Liver (tissue), 9 donors: ENCODE results near the gene CFAP97D1. TPM values are rescaled to one million over a fixed set of nuclear protein-coding genes. Genes with fewer than 3 reads are reported as not detected.

Experiments
- DNase-seq: peaks from one replicate; pipeline ENCODE4 v3.0.0-alpha.2; 2017; ENCODE audit warnings: low spot score
- H3K27ac ChIP-seq, 2 donors: one replicate each; pipeline ENCODE4 v1.7.0; 2013; ENCODE audit warnings: inconsistent platforms in 2 of 2, low read length in 2 of 2, control low read depth in 1 of 2, low read depth in 1 of 2, mild to moderate bottlenecking in 1 of 2
- H3K27me3 ChIP-seq, 4 donors: one replicate each; pipeline versions ENCODE4 v1.6.1 to v1.7.0; 2013; ENCODE audit warnings: low read length in 3 of 4, inconsistent platforms in 1 of 4, mild to moderate bottlenecking in 1 of 4, moderate library complexity in 1 of 4; ENCODE audit not compliant: control insufficient read depth in 4 of 4, insufficient read depth in 4 of 4
- H3K36me3 ChIP-seq, 4 donors: one replicate each; pipeline versions ENCODE4 v1.6.1 to v1.7.0; 2013; ENCODE audit warnings: low read length in 3 of 4, mild to moderate bottlenecking in 3 of 4, low read depth in 1 of 4, moderate library complexity in 1 of 4; ENCODE audit not compliant: control insufficient read depth in 4 of 4, insufficient read depth in 3 of 4
- H3K4me1 ChIP-seq, 4 donors: one replicate each; pipeline versions ENCODE4 v1.6.1 to v1.7.0; 2013; ENCODE audit warnings: low read length in 3 of 4, mild to moderate bottlenecking in 3 of 4, moderate library complexity in 1 of 4; ENCODE audit not compliant: control insufficient read depth in 4 of 4, insufficient read depth in 4 of 4
- H3K4me3 ChIP-seq, 3 donors: one replicate each; pipeline versions ENCODE4 v1.6.1 to v1.7.0; 2013; ENCODE audit warnings: low read length in 3 of 3, control low read depth in 1 of 3, low read depth in 1 of 3, mild to moderate bottlenecking in 1 of 3
- H3K9ac ChIP-seq, 2 donors: one replicate each; pipeline ENCODE4 v1.7.0; 2013; ENCODE audit warnings: low read length in 2 of 2, mild to moderate bottlenecking in 2 of 2, moderate library complexity in 2 of 2, control low read depth in 1 of 2, low read depth in 1 of 2
- H3K9me3 ChIP-seq, 4 donors: one replicate each; pipeline versions ENCODE4 v1.6.1 to v1.7.0; 2013; ENCODE audit warnings: low read length in 3 of 4; ENCODE audit not compliant: control insufficient read depth in 4 of 4
- ATF3 ChIP-seq: IDR thresholded peaks from 2 replicates; pipeline ENCODE4 v1.6.1; 2016; ENCODE audit warnings: antibody characterized with exemption
- CTCF ChIP-seq: fragments of 150-350 bp; IDR thresholded peaks from 2 replicates; pipeline ENCODE4 v1.5.1; 2017; ENCODE audit warnings: improper control_type of control experiment, low read depth, low read length; ENCODE audit not compliant: missing input control
- EGR1 ChIP-seq, 2 donors: IDR thresholded peaks; 2 replicates each; pipeline ENCODE4 v1.6.1; 2016 to 2018; ENCODE audit warnings: antibody characterized with exemption in 2 of 2, low read depth in 2 of 2
- FOXA1 ChIP-seq: IDR thresholded peaks from 2 replicates; pipeline ENCODE4 v1.6.1; 2016; ENCODE audit warnings: antibody characterized with exemption
- FOXA2 ChIP-seq: IDR thresholded peaks from 2 replicates; pipeline ENCODE4 v1.6.1; 2016; ENCODE audit warnings: antibody characterized with exemption
- GABPA ChIP-seq, 2 donors: IDR thresholded peaks in 1 of 2; conservative IDR thresholded peaks in 1 of 2; 2 replicates each; pipeline ENCODE4 v1.6.1; 2016; ENCODE audit warnings: antibody characterized with exemption in 2 of 2, mild to moderate bottlenecking in 1 of 2, moderate library complexity in 1 of 2
- HNF4A ChIP-seq, 2 donors: conservative IDR thresholded peaks; 2 replicates each; pipeline ENCODE4 v1.6.1; 2016; ENCODE audit warnings: antibody characterized with exemption in 2 of 2, mild to moderate bottlenecking in 2 of 2
- HNF4G ChIP-seq: IDR thresholded peaks from 2 replicates; pipeline ENCODE4 v1.6.1; 2016; ENCODE audit warnings: antibody characterized with exemption
- JUND ChIP-seq, 2 donors: IDR thresholded peaks; 2 replicates each; pipeline ENCODE4 v1.6.1; 2016; ENCODE audit warnings: antibody characterized with exemption in 2 of 2
- MAX ChIP-seq: IDR thresholded peaks from 2 replicates; pipeline ENCODE4 v1.6.1; 2016; ENCODE audit warnings: antibody characterized with exemption
- NR2F2 ChIP-seq: IDR thresholded peaks from 2 replicates; pipeline ENCODE4 v1.6.1; 2016; ENCODE audit warnings: antibody characterized with exemption
- RAD21 ChIP-seq, 2 donors: IDR thresholded peaks; 2 replicates each; pipeline ENCODE4 v1.6.1; 2016; ENCODE audit warnings: antibody characterized with exemption in 2 of 2, mild to moderate bottlenecking in 2 of 2
- REST ChIP-seq: IDR thresholded peaks from 2 replicates; pipeline ENCODE4 v1.6.1; 2016; ENCODE audit warnings: antibody characterized with exemption, mild to moderate bottlenecking
- RXRA ChIP-seq, 2 donors: IDR thresholded peaks; 2 replicates each; pipeline ENCODE4 v1.6.1; 2017 to 2018; ENCODE audit warnings: antibody characterized with exemption in 2 of 2, mild to moderate bottlenecking in 1 of 2
- SP1 ChIP-seq: IDR thresholded peaks from 2 replicates; pipeline ENCODE4 v1.6.1; 2018; ENCODE audit warnings: antibody characterized with exemption, mild to moderate bottlenecking
- TAF1 ChIP-seq: conservative IDR thresholded peaks from 2 replicates; pipeline ENCODE4 v1.6.1; 2016; ENCODE audit warnings: antibody characterized with exemption, mild to moderate bottlenecking
- YY1 ChIP-seq: IDR thresholded peaks from 2 replicates; pipeline ENCODE4 v1.6.1; 2016; ENCODE audit warnings: antibody characterized with exemption, mild to moderate bottlenecking
- ZBTB33 ChIP-seq: IDR thresholded peaks from 2 replicates; pipeline ENCODE4 v1.6.1; 2016; ENCODE audit warnings: antibody characterized with exemption
- WGBS: extraction: QIAGEN DNeasy Blood & Tissue Kit; methylation state at CpG from one replicate; pipeline ENCODE4 v1.1.7; 2013; 5-methylcytosine and 5-hydroxymethylcytosine counted together
- polyA plus RNA-seq, 2 donors: library from polyadenylated mRNA; stranded (reverse) in 1 of 2; unstranded in 1 of 2; fragments of 200-250 nt in 1 of 2; fragments of >200 nt in 1 of 2; fragmentation: Nextera tagmentation in 1 of 2; extraction: Ambion mirVana in 1 of 2; gene quantifications; one replicate each; pipeline versions ENCODE4 v1.2.1 to v1.2.3, GENCODE V29; 2013 to 2015
- total RNA-seq, 2 donors: library from RNA; depleted of rRNA; stranded (reverse); fragments of >200 nt; gene quantifications; one replicate each; pipeline ENCODE4 v1.2.3, GENCODE V29; 2014
- donor health status: healthy.
- donor health status: healthy.
- donor health status: healthy.
- donor health status: healthy.
- donor health status: healthy.

Gene CFAP97D1
- total and polyA plus RNA-seq, 4 donors, result 0.08 TPM; not detected in 3

GRCh38 chr17:43829738-43830137 lies 49.5 kb downstream of the CFAP97D1 start:
- Histone ChIP-seq H3K9me3 (no peaks in the 10 kb centered on the region), H3K27ac (no peak overlapping the region), H3K36me3 (no peaks in the 10 kb centered on the region), H3K27me3 (no peaks in the 10 kb centered on the region), H3K4me1 (peaks cover 0 to 14% (median 10%) of the 10 kb centered on the region in 4 donors), H3K9ac (no peak overlapping the region), H3K4me3 (no peak overlapping the region)
- DNase-seq, result no peak
- TF ChIP-seq RAD21 (IDR thresholded peaks at IDR 0.05) (no peak), HNF4G (no peak), MAX (no peak), FOXA2 (no peak), JUND (IDR thresholded peaks at IDR 0.05) (no peak), RXRA (IDR thresholded peaks at IDR 0.05) (no peak), ZBTB33 (no peak), EGR1 (IDR thresholded peaks at IDR 0.05; ENCODE audit: low read depth in 2 of 2) (no peak), REST (no peak), FOXA1 (no peak), GABPA (IDR thresholded peaks at IDR 0.05 in 1 of 2, conservative IDR thresholded peaks at IDR 0.05 in 1 of 2) (no peak), TAF1 (no peak), SP1 (no peak), YY1 (no peak), ATF3 (no peak), CTCF (no peak), HNF4A (conservative IDR thresholded peaks at IDR 0.05) (no peak), NR2F2 (no peak)
- 97% methylated on average over 14 of the region's 14 CpGs for WGBS
